ENCODE measurements around the gene MTHFD1L.

- TF ChIP-seq POLR2A (IDR thresholded peaks at IDR 0.05) (no peak), CTCF (IDR thresholded peaks at IDR 0.05 in 8 of 11, conservative IDR thresholded peaks at IDR 0.05 in 3 of 11) (no peak)
Observed at GRCh38 chr6:151098166-151098565, 232.7 kb downstream of the MTHFD1L start.
